NCI-H524 (cell line): ENCODE results near the gene FMR1NB.

Source experiments
- DNase-seq, 2 experiments: peaks; one replicate each; lab custom pipeline; 2025; lab: John Stamatoyannopoulos, UW

FMR1NB gene

GRCh38 chrX:147981038-147981752, at the start of gene FMR1NB:
Gene FMR1NB, plus strand, starts transcription at chrX:147981337. Its CDS starts 66 bp downstream, at chrX:147981403.
- DNase-seq, result no peak

- no peak for DNase-seq
Observed at GRCh38 chrX:147933815-147934214, 47.3 kb upstream of the FMR1NB start.

GRCh38 chrX:147935156-147935758, 45.9 kb upstream of the FMR1NB start:
- DNase-seq, result no peak

- DNase-seq, result no peak
Observed at GRCh38 chrX:147945286-147945685, 35.9 kb upstream of the FMR1NB start.

GRCh38 chrX:147948531-147948930, 32.6 kb upstream of the FMR1NB start:
- no peak for DNase-seq

- no peak for DNase-seq
Observed at GRCh38 chrX:147950352-147950751, 30.8 kb upstream of the FMR1NB start.

- DNase-seq, result peak in 1 of 2 experiments; percentile 6
Observed at GRCh38 chrX:147953976-147954375, 27.2 kb upstream of the FMR1NB start.

GRCh38 chrX:147957291-147957690, 23.8 kb upstream of the FMR1NB start:
- DNase-seq, result no peak

GRCh38 chrX:147958291-147958690, 22.8 kb upstream of the FMR1NB start:
- DNase-seq, result no peak

GRCh38 chrX:147960722-147961121, 20.4 kb upstream of the FMR1NB start:
- DNase-seq, result peak in 1 of 2 experiments; percentile 15

GRCh38 chrX:147962476-147962875, 18.7 kb upstream of the FMR1NB start:
- DNase-seq, result no peak

GRCh38 chrX:147978931-147979330, 2.2 kb upstream of the FMR1NB start:
- DNase-seq, result no peak

- no peak for DNase-seq
Observed at GRCh38 chrX:148020329-148020728, 39.2 kb downstream of the FMR1NB start.

GRCh38 chrX:148024425-148025148, 43.5 kb downstream of the FMR1NB start:
- no peak for DNase-seq

GRCh38 chrX:148035380-148035779, 54.2 kb downstream of the FMR1NB start:
- DNase-seq, result no peak

GRCh38 chrX:148037020-148037419, 55.9 kb downstream of the FMR1NB start:
- no peak for DNase-seq

GRCh38 chrX:148043271-148043855, 62.2 kb downstream of the FMR1NB start:
- DNase-seq, result no peak

- no peak for DNase-seq
Observed at GRCh38 chrX:148047200-148047599, 66.1 kb downstream of the FMR1NB start.

GRCh38 chrX:148049441-148049840, 68.3 kb downstream of the FMR1NB start:
- peak; percentile 20 to 72 for DNase-seq

GRCh38 chrX:148051973-148052372, 70.8 kb downstream of the FMR1NB start:
- DNase-seq, result no peak

- no peak for DNase-seq
Observed at GRCh38 chrX:148067285-148067684, 86.1 kb downstream of the FMR1NB start.

GRCh38 chrX:148069759-148070503, 88.8 kb downstream of the FMR1NB start:
- no peak for DNase-seq
